Measurements from ENCODE around the gene NABP1. TPM values are rescaled to one million over a fixed set of nuclear protein-coding genes. Genes with fewer than 3 reads are reported as not detected.

Gene NABP1
- total and polyA plus RNA-seq, 4 donors = 3.6 to 35.5 (median 18.4) TPM

- Histone ChIP-seq H3K4me3 (ENCODE audit: low read depth in 1 of 3, low read length in 3 of 3) (no peak overlapping the region), H3K36me3 (ENCODE audit: control insufficient read depth in 4 of 4, insufficient read depth in 3 of 4, low read depth in 1 of 4, low read length in 3 of 4) (peaks cover 3 to 22% (median 15%) of the 10 kb centered on the region in 4 donors), H3K9me3 (ENCODE audit: control insufficient read depth in 4 of 4, low read length in 3 of 4) (no peaks in the 10 kb centered on the region), H3K27ac (ENCODE audit: low read depth in 1 of 2, low read length in 2 of 2) (no peak overlapping the region), H3K27me3 (ENCODE audit: control insufficient read depth in 4 of 4, insufficient read depth in 4 of 4, low read length in 3 of 4) (no peaks in the 10 kb centered on the region), H3K4me1 (ENCODE audit: control insufficient read depth in 4 of 4, insufficient read depth in 4 of 4, low read length in 3 of 4) (peaks cover 2 to 18% (median 6%) of the 10 kb centered on the region in 4 donors), H3K9ac (ENCODE audit: low read depth in 1 of 2, low read length in 2 of 2) (no peak overlapping the region)
- TF ChIP-seq RXRA (IDR thresholded peaks at IDR 0.05) = no peak
- TF ChIP-seq MAX (IDR thresholded peaks at IDR 0.05) = no peak
- TF ChIP-seq HNF4A (conservative IDR thresholded peaks at IDR 0.05) = no peak
- no peak for TF ChIP-seq FOXA2 (IDR thresholded peaks at IDR 0.05)
- TF ChIP-seq RAD21 (IDR thresholded peaks at IDR 0.05) = no peak
- TF ChIP-seq SP1 (IDR thresholded peaks at IDR 0.05) = no peak
- no peak for TF ChIP-seq REST (IDR thresholded peaks at IDR 0.05)
- no peak for TF ChIP-seq JUND (IDR thresholded peaks at IDR 0.05)
- TF ChIP-seq GABPA (IDR thresholded peaks at IDR 0.05 in 1 of 2, conservative IDR thresholded peaks at IDR 0.05 in 1 of 2) = no peak
- no peak for TF ChIP-seq ATF3 (IDR thresholded peaks at IDR 0.05)
- no peak for TF ChIP-seq TAF1 (conservative IDR thresholded peaks at IDR 0.05)
- no peak for TF ChIP-seq NR2F2 (IDR thresholded peaks at IDR 0.05)
- TF ChIP-seq EGR1 (IDR thresholded peaks at IDR 0.05; ENCODE audit: low read depth in 2 of 2) = no peak
- TF ChIP-seq ZBTB33 (IDR thresholded peaks at IDR 0.05) = no peak
- TF ChIP-seq CTCF (IDR thresholded peaks at IDR 0.05; ENCODE audit: low read depth, low read length, missing input control) = no peak
- TF ChIP-seq FOXA1 (IDR thresholded peaks at IDR 0.05) = no peak
- TF ChIP-seq YY1 (IDR thresholded peaks at IDR 0.05) = no peak
- 82% methylated on average over 1 of the region's 1 CpG for WGBS
- no peak for DNase-seq (ENCODE audit: low spot score)
Observed at GRCh38 chr2:191686729-191687128, 8.8 kb downstream of the NABP1 start.
